OCI-LY1 (cell line): ENCODE measurements around the gene SNX7.

Experiments
- EZH2 ChIP-seq: fragments of 200-600 bp; sonication (generic), shearing (Covaris generic); IDR thresholded peaks from 2 replicates; pipeline ENCODE4 v1.8.0; 2017; ENCODE audit warnings: borderline replicate concordance, mixed run types, mild to moderate bottlenecking, antibody characterized with exemption, low read length, moderate library complexity, mixed read lengths
- TF ChIP-seq, protein P1 (sequence below): fragments of 200-600 bp; sonication (generic), shearing (Covaris generic); IDR thresholded peaks from 2 replicates; pipeline ENCODE4 v1.5.1; 2017; ENCODE audit warnings: mild to moderate bottlenecking, antibody characterized with exemption, low read length, moderate library complexity, mixed read lengths

DNA sequence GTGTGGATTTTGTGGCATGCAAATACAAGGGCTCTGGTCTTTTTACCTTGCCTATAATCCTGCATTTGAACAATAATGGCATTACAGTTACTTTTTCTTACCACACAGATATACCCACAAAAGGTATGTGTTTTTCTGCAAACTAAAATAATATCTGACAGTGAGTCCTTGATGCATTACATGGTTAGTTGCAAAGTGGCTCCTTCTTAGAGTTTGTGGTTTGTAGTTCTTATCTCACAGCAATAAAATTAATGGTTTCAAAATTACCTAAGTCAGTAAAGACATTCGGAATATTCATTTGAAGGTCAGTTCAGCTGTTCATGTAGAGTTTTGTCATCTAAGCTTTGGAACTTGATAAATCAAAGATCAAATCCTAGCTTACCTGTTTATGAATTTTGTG lies 43.5 kb downstream of the SNX7 start:
- TF ChIP-seq, protein P1, sequence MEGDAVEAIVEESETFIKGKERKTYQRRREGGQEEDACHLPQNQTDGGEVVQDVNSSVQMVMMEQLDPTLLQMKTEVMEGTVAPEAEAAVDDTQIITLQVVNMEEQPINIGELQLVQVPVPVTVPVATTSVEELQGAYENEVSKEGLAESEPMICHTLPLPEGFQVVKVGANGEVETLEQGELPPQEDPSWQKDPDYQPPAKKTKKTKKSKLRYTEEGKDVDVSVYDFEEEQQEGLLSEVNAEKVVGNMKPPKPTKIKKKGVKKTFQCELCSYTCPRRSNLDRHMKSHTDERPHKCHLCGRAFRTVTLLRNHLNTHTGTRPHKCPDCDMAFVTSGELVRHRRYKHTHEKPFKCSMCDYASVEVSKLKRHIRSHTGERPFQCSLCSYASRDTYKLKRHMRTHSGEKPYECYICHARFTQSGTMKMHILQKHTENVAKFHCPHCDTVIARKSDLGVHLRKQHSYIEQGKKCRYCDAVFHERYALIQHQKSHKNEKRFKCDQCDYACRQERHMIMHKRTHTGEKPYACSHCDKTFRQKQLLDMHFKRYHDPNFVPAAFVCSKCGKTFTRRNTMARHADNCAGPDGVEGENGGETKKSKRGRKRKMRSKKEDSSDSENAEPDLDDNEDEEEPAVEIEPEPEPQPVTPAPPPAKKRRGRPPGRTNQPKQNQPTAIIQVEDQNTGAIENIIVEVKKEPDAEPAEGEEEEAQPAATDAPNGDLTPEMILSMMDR = no peak
- no peak for TF ChIP-seq EZH2
